GM12874 (cell line): ENCODE data around the gene TKT.

ENCODE experiments used
- TF ChIP-seq, protein P1 (sequence below): IDR thresholded peaks from 2 replicates; pipeline ENCODE4 v1.5.1; 2011; ENCODE audit warnings: low read depth, mild to moderate bottlenecking, control low read depth, low read length, moderate library complexity; ENCODE audit not compliant: insufficient read depth

The TKT gene

DNA sequence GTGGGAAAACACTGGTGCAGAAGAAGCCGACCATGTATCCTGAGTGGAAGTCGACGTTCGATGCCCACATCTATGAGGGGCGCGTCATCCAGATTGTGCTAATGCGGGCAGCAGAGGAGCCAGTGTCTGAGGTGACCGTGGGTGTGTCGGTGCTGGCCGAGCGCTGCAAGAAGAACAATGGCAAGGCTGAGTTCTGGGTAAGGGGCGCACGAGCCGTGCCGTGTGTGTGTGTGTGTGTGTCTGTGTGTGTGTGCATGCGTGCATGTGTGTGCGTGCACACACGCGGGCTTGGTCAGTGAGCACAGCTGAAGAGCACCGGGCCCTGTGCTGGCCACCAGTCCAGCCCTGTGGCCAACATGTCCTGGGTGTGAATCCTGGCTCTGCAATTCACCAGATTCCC lies 76.2 kb downstream of the TKT start:
- TF ChIP-seq, protein P1, sequence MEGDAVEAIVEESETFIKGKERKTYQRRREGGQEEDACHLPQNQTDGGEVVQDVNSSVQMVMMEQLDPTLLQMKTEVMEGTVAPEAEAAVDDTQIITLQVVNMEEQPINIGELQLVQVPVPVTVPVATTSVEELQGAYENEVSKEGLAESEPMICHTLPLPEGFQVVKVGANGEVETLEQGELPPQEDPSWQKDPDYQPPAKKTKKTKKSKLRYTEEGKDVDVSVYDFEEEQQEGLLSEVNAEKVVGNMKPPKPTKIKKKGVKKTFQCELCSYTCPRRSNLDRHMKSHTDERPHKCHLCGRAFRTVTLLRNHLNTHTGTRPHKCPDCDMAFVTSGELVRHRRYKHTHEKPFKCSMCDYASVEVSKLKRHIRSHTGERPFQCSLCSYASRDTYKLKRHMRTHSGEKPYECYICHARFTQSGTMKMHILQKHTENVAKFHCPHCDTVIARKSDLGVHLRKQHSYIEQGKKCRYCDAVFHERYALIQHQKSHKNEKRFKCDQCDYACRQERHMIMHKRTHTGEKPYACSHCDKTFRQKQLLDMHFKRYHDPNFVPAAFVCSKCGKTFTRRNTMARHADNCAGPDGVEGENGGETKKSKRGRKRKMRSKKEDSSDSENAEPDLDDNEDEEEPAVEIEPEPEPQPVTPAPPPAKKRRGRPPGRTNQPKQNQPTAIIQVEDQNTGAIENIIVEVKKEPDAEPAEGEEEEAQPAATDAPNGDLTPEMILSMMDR, result no peak

DNA sequence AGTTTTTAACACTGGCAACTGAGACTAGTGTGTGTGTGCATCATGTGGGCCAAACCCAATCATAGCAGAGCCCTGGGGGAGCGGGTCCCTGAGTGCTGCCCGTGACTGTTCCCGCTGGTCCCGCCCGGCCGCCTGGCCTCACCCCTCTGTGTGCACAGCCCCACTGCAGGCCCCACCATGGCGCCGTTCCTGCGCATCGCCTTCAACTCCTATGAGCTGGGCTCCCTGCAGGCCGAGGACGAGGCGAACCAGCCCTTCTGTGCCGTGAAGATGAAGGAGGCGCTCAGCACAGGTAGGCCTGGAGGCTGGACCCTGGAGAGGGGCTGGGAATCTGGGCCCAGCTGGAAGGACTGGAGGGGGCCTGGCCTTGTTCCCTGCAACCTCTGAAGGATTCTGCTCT lies 77.6 kb downstream of the TKT start:
- TF ChIP-seq, protein P1, result no peak

DNA sequence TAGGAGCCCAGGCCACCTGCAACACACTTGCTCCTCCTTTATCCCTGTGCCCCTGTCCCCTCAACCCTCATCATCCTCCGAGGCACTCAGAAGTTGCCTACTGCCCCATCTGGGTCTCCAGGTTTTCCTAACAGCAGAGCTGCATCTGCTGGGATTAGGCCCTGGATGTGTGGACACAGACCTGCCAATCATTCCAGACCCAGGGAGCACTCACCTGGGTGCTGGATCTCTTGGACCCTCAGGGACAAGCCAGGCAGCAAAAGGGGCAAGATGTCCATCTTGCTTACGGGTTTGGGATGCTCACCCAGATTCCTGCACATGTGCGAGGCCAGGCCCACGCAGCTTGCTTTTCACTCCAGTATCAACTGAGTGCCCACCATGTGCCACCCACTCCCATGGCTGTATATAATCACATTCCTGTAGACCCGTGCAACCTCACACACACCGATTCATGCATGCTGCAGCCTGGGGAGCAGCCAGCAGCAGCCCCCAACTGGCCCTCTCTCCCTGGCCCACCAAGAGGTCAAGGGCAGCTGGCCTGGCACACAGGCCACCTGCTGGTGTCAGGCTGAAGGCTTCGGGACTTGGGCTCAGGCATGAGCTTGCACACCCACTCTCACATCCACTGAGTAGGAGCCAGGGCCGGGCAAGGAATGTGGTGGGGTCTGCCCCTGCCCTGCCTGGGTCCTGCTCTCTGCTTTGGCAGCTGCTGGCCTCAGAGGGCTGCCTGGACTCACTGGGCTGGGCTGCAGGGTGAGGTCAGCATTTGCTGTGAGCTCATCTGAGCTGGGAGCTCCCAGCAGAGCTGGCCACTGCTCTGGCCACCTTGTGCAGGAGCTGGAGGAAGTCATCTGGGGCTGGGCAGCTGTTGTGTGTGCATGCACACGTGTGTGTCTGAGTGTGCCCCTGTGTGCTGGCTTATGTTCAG lies 79.9 kb downstream of the TKT start:
- TF ChIP-seq, protein P1, result no peak
